COR-L47 (cell line): ENCODE results near the gene INPP4B.

Source experiments
- DNase-seq: peaks from one replicate; lab custom pipeline; 2025; lab: John Stamatoyannopoulos, UW

The INPP4B gene

DNA sequence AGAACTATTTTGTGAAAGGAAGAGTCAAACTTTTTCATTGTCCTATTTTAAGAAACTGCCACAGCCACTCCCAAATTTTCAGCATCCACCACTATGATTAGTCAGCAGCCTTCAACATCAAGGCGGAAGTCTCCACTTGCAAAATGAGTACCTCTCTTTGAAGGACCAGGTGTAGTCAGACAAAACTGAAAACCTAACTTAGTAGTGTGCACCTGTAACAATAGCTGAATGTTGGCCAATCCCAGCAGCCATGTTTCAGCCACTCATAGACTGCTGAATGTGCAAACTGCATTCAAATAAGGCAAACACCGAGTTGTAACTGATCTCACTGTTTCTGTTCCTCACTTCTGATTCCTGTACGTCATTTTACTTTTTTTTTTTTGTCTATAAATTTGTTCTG lies 868.7 kb downstream of the INPP4B start:
- no peak for DNase-seq
